ENCODE measurements around the gene PLA2G7.

PLA2G7 gene

DNA sequence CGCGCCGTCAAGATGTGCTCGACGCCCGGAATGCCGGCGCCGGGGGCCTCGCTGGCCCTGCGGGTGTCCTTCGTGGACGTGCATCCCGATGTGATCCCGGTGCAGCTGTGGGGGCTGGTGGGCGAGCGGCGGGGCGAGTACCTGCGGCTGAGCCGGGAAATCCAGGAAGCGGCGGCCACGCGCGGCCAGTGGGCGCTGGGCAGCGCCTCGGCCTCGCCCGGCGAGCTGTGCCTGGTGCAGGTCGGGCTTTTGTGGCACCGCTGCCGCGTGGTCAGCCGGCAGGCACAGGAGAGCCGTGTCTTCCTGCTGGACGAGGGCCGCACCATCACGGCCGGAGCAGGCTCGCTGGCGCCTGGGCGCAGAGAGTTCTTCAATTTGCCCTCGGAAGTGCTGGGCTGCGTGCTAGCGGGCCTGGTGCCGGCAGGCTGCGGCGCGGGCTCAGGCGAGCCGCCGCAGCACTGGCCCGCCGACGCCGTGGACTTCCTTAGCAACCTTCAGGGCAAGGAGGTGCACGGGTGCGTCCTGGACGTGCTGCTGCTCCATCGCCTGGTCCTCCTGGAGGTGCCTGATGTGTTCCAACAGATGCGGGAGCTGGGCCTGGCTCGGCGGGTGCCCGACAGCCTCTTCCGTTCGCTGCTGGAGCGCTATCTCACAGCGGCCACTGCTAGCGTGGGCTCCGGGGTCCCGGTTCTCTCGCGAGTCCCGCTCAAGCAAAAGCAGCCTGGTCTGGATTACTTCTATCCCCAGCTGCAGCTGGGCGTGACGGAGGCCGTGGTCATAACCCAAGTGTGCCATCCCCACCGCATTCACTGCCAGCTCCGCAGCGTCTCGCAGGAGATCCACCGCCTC is 46.8 kb downstream of the PLA2G7 start:
- DNase-seq, result no peak

DNA sequence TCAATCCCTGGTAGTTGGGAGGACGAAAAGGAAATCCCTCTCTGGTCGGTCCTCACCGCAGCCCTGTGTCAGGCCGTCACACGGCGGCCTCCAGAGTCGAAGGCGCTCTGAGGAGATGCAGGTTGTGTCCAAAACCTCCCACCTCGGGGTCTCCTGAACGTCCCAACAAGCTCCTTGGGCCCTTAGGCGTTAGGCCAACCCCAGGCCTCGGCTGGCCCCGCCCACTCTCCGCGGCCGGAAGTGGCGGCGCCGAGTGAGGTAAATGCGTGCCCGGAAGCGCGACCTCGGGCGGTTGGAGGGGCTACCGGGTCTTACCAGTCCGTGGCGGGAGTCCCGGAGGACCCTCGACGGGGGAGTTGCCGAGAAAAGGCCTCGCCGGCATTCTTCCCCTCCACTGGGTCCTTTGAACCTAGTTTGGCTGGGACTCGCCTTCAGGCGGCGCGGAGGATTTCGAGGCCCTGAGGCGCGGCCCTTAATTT is 47.5 kb downstream of the PLA2G7 start, which contains the start of gene TDRD6:
Gene TDRD6 (plus strand): TSS at position 267 of the 479 bp plus-strand sequence. CDS start 244 bp downstream, outside the sequence.
- no peak for DNase-seq

DNA sequence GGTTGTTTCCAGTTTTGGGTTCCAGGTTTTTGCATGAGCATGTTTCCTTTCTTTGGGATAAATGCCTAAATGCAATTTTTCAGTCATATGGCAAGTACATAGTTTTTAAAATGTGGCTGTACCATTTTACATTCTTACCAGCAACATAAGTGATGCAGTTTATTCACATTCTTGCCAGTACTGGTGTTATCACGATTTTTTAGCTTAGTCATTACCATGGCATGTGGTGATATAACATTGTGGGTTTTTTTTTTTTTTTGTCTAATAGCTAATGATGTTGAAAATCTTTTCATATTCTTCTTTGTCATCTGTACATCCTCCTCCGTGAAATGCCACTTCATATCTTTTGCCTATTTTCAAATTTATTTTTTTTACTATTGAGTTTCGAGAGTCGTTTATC is 50.4 kb downstream of the PLA2G7 start:
- DNase-seq, result no peak

DNA sequence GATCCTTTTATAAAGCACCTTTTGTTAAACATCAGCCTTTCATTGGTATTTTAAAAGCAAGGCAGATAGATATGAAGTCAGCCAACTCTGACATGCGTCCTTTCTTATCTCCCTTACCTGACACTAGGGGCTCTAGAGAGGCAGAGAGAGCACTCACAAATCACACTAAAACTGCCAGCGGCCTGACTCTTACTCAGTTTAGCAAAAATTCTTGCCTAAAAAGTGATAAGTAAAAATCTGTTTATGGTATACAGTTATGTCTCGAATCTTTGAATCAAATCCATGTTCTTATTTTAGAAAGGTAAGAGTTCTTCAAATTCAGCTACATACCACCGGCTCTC is 57.9 kb downstream of the PLA2G7 start:
- DNase-seq, result no peak

DNA sequence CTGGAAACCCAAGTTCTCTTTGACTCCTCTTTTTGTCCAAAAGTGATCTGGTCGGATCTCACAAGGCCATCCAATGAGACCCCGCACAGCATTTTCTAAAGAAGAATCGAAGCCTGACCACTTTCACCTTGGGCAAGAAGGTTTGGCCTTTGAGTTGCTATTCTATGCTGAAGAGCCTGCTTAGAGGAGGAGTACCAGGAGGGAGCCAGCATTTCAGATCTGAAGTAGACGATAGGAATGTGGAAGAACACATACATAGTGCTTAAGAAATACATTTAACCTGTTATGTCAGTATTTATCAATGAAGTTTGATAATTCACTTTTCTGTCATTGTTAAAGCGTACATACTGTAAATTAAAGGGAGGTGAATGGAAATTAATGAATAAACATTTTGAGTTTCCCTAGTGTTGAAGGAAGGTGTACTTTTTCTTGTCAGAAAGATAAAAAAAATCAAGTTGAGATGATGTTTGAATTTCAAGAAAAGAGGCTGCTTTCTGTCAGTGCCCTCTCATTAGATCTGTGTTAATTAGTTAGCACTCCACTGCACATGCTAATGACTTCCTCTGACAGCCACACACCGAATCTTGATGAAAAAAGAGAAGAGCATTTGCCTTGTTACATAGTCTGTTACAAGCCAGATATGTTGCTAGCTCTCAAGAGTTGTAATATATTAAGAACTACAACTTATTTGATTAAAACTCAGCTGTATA is 58.4 kb downstream of the PLA2G7 start:
- no peak for DNase-seq

DNA sequence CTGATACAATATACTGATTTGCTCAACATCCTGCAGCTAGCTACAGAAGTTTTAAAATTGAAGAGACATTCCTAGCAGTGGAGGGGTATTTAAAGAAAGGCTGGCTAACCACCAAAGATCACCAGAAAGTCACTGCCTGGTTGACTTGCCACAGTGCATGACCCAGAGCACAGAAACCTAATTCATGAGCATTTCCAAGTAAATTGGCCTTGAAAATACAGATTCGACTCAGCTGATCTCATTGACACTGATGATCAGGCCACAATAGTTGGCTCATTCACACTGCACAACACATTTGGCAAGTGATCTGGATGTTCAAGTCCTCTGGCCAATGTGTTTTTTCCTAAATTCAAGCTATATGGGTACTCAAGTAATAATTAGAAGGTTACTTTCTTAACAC is 60.8 kb downstream of the PLA2G7 start:
- no peak for DNase-seq

DNA sequence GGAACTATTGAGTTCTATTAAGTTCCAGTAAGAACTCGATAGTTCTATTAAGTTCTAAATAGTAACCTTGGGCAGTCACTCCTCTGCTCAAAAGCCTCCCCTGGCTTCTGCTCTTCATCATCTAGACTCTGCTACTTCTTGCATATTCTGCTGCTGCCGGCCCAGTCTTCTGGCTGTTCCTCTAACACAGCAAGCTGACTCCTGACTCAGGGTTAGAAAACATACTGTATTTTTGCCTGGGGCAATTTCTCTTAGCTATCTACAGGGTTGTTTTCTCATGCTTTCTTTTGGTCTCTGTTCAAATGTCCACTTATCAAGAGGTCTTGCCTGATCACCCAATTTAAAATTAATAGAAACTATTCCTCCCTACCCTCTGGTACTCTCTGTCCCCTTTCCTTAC is 67.8 kb downstream of the PLA2G7 start:
- no peak for DNase-seq

DNA sequence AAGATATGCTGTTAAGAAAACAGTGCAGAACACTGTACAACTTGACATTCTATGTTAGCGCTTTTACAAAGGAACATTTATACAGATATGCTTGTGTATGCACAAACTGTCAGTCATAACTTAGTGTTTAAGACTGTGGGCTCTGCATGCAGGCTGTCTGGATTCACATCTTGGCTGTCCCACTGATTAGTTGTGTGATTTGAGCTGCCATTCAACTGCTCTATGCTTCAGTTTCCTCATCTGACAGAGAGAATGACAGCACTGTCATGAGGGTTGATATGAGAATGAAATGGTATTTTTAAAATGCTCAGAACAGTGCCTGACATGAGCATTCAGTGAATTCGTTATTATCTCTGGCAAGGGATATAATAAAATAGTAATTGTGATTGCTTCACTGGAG is 73.7 kb downstream of the PLA2G7 start:
- no peak for DNase-seq

DNA sequence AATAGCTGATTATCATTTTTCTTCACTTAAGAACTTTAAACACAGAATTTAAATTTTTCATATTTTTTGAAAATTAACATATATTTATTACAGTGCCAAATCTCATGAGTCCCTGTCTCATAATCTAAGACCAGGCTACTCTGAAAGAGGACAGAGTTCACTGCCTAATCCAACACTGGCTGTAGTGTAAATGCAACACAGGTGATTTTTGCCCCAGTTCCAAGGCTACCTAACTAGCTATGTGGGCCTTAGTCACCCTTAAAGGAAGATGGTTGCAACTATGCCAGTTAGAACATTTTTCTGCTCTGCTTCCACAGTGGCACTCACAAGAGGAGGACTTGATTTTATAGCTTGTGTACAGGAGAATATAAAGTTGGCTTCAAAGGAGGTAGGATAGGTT is 77.5 kb downstream of the PLA2G7 start:
- DNase-seq, result no peak

DNA sequence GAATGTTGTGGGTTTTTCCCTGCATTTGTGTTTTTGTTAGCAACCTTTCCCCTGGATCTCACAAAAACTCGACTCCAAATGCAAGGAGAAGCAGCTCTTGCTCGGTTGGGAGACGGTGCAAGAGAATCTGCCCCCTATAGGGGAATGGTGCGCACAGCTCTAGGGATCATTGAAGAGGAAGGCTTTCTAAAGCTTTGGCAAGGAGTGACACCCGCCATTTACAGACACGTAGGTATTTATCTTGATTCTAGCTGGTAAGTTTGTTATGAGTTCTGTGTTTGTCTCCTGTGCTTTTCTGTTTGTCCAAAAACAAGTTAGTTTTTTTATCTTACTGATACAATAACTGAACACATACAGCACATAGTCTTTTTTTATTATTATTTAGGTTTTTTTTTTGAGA is 79.4 kb downstream of the PLA2G7 start:
- no peak for DNase-seq

Measured in CD4-positive, alpha-beta T cell treated with Interleukin-17A for 1 hour (primary cell).